Stomach smooth muscle (tissue), 2 donors: Measurements from ENCODE around the gene EVI5.
"Not testable (repeated sequence)": the region's sequence is repeated elsewhere in the genome, so short reads cannot be mapped to it uniquely, and the experiment has no call there.

Experiments used
- H3K27ac ChIP-seq: one replicate; pipeline ENCODE4 v1.7.0; 2013; ENCODE audit warnings: mild to moderate bottlenecking, low read length, inconsistent platforms
- H3K27me3 ChIP-seq, 2 donors: one replicate each; pipeline ENCODE4 v1.7.0; 2013; ENCODE audit warnings: low read length in 2 of 2; ENCODE audit not compliant: insufficient read depth in 2 of 2, control insufficient read depth in 1 of 2
- H3K36me3 ChIP-seq, 2 donors: one replicate each; pipeline ENCODE4 v1.7.0; 2013; ENCODE audit warnings: low read length in 2 of 2; ENCODE audit not compliant: control insufficient read depth in 2 of 2, insufficient read depth in 2 of 2
- H3K4me1 ChIP-seq: one replicate; pipeline ENCODE4 v1.7.0; 2013; ENCODE audit warnings: low read length; ENCODE audit not compliant: control insufficient read depth, insufficient read depth
- H3K4me3 ChIP-seq, 2 donors: one replicate each; pipeline ENCODE4 v1.7.0; 2013; ENCODE audit warnings: low read length in 2 of 2
- H3K9ac ChIP-seq, 2 donors: one replicate each; pipeline ENCODE4 v1.7.0; 2013; ENCODE audit warnings: low read length in 2 of 2, mild to moderate bottlenecking in 1 of 2
- H3K9me3 ChIP-seq, 2 donors: one replicate each; pipeline ENCODE4 v1.7.0; 2013; ENCODE audit warnings: low read length in 2 of 2; ENCODE audit not compliant: control insufficient read depth in 2 of 2
- donor health status: healthy.
- donor health status: Pancreatic carcinoma.

The EVI5 gene

GRCh38 chr1:92695104-92695503 is 89.8 kb downstream of the EVI5 start:
- H3K27ac ChIP-seq: no peak overlapping the region
- H3K4me3 ChIP-seq: no peak overlapping the region
- peaks cover 6 to 19% of the 10 kb centered on the region in 2 donors for H3K36me3 ChIP-seq
- H3K9ac ChIP-seq: no peak overlapping the region
- no peaks in the 10 kb centered on the region for H3K4me1 ChIP-seq
- no peaks in the 10 kb centered on the region for H3K9me3 ChIP-seq
- no peaks in the 10 kb centered on the region for H3K27me3 ChIP-seq

GRCh38 chr1:92691925-92692324 is 93.0 kb downstream of the EVI5 start:
- Histone ChIP-seq H3K4me1 (no peaks in the 10 kb centered on the region), H3K9me3 (no peaks in the 10 kb centered on the region), H3K9ac (no peak overlapping the region), H3K4me3 (no peak overlapping the region), H3K27ac (no peak overlapping the region), H3K36me3 (peaks cover 9 to 22% of the 10 kb centered on the region in 2 donors), H3K27me3 (no peaks in the 10 kb centered on the region)

GRCh38 chr1:92690212-92690906 is 94.5 kb downstream of the EVI5 start:
- Histone ChIP-seq H3K9ac (no peak overlapping the region), H3K27me3 (no peaks in the 10 kb centered on the region), H3K9me3 (no peaks in the 10 kb centered on the region), H3K27ac (no peak overlapping the region), H3K4me1 (no peaks in the 10 kb centered on the region), H3K4me3 (no peak overlapping the region), H3K36me3 (peaks cover 9 to 22% of the 10 kb centered on the region in 2 donors)

- H3K9me3 ChIP-seq: no peaks in the 10 kb centered on the region
- H3K4me1 ChIP-seq: no peaks in the 10 kb centered on the region
- peaks cover 2 to 6% of the 10 kb centered on the region in 2 donors for H3K36me3 ChIP-seq
These were observed 104.9 kb downstream of the EVI5 start for GRCh38 chr1:92679980-92680379.

GRCh38 chr1:92663775-92664174 is 121.1 kb downstream of the EVI5 start:
- Histone ChIP-seq H3K9ac (no peak overlapping the region), H3K4me3 (no peak overlapping the region), H3K9me3 (no peaks in the 10 kb centered on the region), H3K27ac (no peak overlapping the region), H3K4me1 (no peaks in the 10 kb centered on the region), H3K27me3 (no peaks in the 10 kb centered on the region), H3K36me3 (peaks cover 2 to 4% of the 10 kb centered on the region in 2 donors)

More at GRCh38 chr1:92679980-92680379, 104.9 kb downstream of the EVI5 start:
- Histone ChIP-seq H3K27me3 (no peaks in the 10 kb centered on the region), H3K9ac (no peak overlapping the region), H3K27ac (no peak overlapping the region), H3K4me3 (no peak overlapping the region)

- Histone ChIP-seq H3K27me3 (no peaks in the 10 kb centered on the region), H3K9me3 (peaks cover 0 to 3% of the 10 kb centered on the region in 2 donors), H3K36me3 (peaks cover 7 to 10% of the 10 kb centered on the region in 2 donors), H3K4me1 (no peaks in the 10 kb centered on the region), H3K9ac (no peak overlapping the region), H3K27ac (no peak overlapping the region), H3K4me3 (no peak overlapping the region)
These were observed 122.9 kb downstream of the EVI5 start for GRCh38 chr1:92662048-92662447.

GRCh38 chr1:92657701-92658100 is 127.2 kb downstream of the EVI5 start:
- Histone ChIP-seq H3K9ac (no peak overlapping the region), H3K36me3 (peaks cover 7 to 15% of the 10 kb centered on the region in 2 donors), H3K4me3 (no peak overlapping the region), H3K4me1 (no peaks in the 10 kb centered on the region), H3K27ac (no peak overlapping the region), H3K27me3 (no peaks in the 10 kb centered on the region), H3K9me3 (peaks cover 4 to 14% of the 10 kb centered on the region in 2 donors)

GRCh38 chr1:92655197-92655801 is 129.6 kb downstream of the EVI5 start:
- Histone ChIP-seq H3K4me3 (no peak overlapping the region), H3K4me1 (no peaks in the 10 kb centered on the region), H3K9me3 (peaks cover 4 to 14% of the 10 kb centered on the region in 2 donors), H3K36me3 (peaks cover 7 to 12% of the 10 kb centered on the region in 2 donors), H3K9ac (no peak overlapping the region), H3K27me3 (no peaks in the 10 kb centered on the region), H3K27ac (no peak overlapping the region)

- no peaks in the 10 kb centered on the region for H3K4me1 ChIP-seq
- H3K9ac ChIP-seq: no peak overlapping the region
- no peaks in the 10 kb centered on the region for H3K27me3 ChIP-seq
- H3K4me3 ChIP-seq: no peak overlapping the region
- H3K9me3 ChIP-seq: peaks cover 4 to 14% of the 10 kb centered on the region in 2 donors
- no peak overlapping the region for H3K27ac ChIP-seq
- peaks cover 7 to 12% of the 10 kb centered on the region in 2 donors for H3K36me3 ChIP-seq
These were observed 131.1 kb downstream of the EVI5 start for GRCh38 chr1:92653605-92654381.

- not testable (repeated sequence) for H3K27me3 ChIP-seq, H3K9ac ChIP-seq, H3K27ac ChIP-seq, H3K9me3 ChIP-seq, H3K4me1 ChIP-seq, H3K36me3 ChIP-seq, H3K4me3 ChIP-seq
These were observed 144.2 kb downstream of the EVI5 start for GRCh38 chr1:92640686-92641085.
